ENCODE data around the gene KCNJ18. TPM values are rescaled to one million over a fixed set of nuclear protein-coding genes. Genes with fewer than 3 reads are reported as not detected.

Gene KCNJ18
- not detected in 2 replicates for total RNA-seq

GRCh38 chr17:21691883-21692703 is at the start of gene KCNJ18:
KCNJ18 (plus strand) TSS chr17:21692523; CDS start chr17:21702787, 10,264 bp downstream.

Measured in endothelial cell of coronary artery (primary cell).